SU-DHL-6 (cell line): Measurements from ENCODE around the gene IGF2R.

Experiments used
- H2AFZ ChIP-seq: fragments of 200-600 bp; sonication (generic); 2 replicates; pipeline ENCODE4 v1.6.1; 2014; ENCODE audit warnings: low read depth, mild to moderate bottlenecking, moderate library complexity, mixed read lengths, antibody characterized with exemption, low read length; ENCODE audit not compliant: severe bottlenecking
- H3F3A ChIP-seq: fragments of 200-600 bp; shearing (Covaris generic); 2 replicates; pipeline ENCODE4 v1.6.0; 2016; ENCODE audit warnings: antibody characterized with exemption, mild to moderate bottlenecking; ENCODE audit not compliant: insufficient read depth
- H3K27ac ChIP-seq: fragments of 200-600 bp; sonication (generic); 2 replicates; pipeline ENCODE4 v1.5.1; 2016; ENCODE audit warnings: low read depth, mild to moderate bottlenecking, low read length, moderate library complexity, mixed read lengths
- H3K27me3 ChIP-seq: fragments of 200-600 bp; sonication (generic), shearing (Covaris generic); 2 replicates; pipeline ENCODE4 v1.6.0; 2014; ENCODE audit warnings: mild to moderate bottlenecking, low read length
- H3K36me3 ChIP-seq: fragments of 200-600 bp; sonication (generic); 2 replicates; pipeline ENCODE4 v1.6.1; 2014; ENCODE audit warnings: mild to moderate bottlenecking, low read length, mixed read lengths
- H3K4me2 ChIP-seq: fragments of 300-600, 200-600 bp; shearing (Covaris generic), sonication (generic); 2 replicates; pipeline ENCODE4 v1.6.0; 2014; ENCODE audit warnings: low read length, low read depth, mild to moderate bottlenecking; ENCODE audit not compliant: poor library complexity, severe bottlenecking
- H3K4me3 ChIP-seq: fragments of 200-600 bp; sonication (generic); 2 replicates; pipeline ENCODE4 v1.5.1; 2014; ENCODE audit warnings: antibody characterized with exemption, low read length, mild to moderate bottlenecking, mixed read lengths; ENCODE audit not compliant: insufficient read depth, poor library complexity, severe bottlenecking
- H3K79me2 ChIP-seq: fragments of 200-600 bp; sonication (generic); 2 replicates; pipeline ENCODE4 v1.6.1; 2014; ENCODE audit warnings: mild to moderate bottlenecking, low read length, moderate library complexity; ENCODE audit not compliant: insufficient read depth
- H3K9ac ChIP-seq: fragments of 200-600 bp; sonication (generic); 2 replicates; pipeline ENCODE4 v1.7.0; 2014; ENCODE audit warnings: mild to moderate bottlenecking, low read length
- H3K9me2 ChIP-seq: fragments of 200-600 bp; sonication (generic); replicated peaks from 2 replicates; pipeline ENCODE4 v1.6.1; 2014; ENCODE audit warnings: low read length; ENCODE audit not compliant: insufficient read depth
- H3K9me3 ChIP-seq: fragments of 200-600 bp; sonication (generic); 2 replicates; pipeline ENCODE4 v1.6.1; 2014; ENCODE audit warnings: low read length, mixed read lengths; ENCODE audit not compliant: insufficient read depth
- H4K20me1 ChIP-seq: fragments of 200-600 bp; sonication (generic); 2 replicates; pipeline ENCODE4 v1.6.1; 2014; ENCODE audit warnings: low read depth, mild to moderate bottlenecking, antibody characterized with exemption, low read length, moderate library complexity, mixed read lengths
- EZH2phosphoT487 ChIP-seq: fragments of 200-600 bp; sonication (generic), shearing (Covaris generic); conservative IDR thresholded peaks from 2 replicates; pipeline ENCODE4 v1.6.1; 2018; ENCODE audit warnings: mild to moderate bottlenecking, antibody characterized with exemption, low read length, moderate library complexity, mixed read lengths
- TF ChIP-seq, protein P1 (sequence below): fragments of 200-600 bp; sonication (generic); IDR thresholded peaks from one replicate; pipeline ENCODE4 v1.5.1; 2017; ENCODE audit warnings: antibody characterized with exemption, mild to moderate bottlenecking, low read length, moderate library complexity; ENCODE audit not compliant: insufficient read depth, poor library complexity, severe bottlenecking

Gene IGF2R

GRCh38 chr6:160116411-160116810 is 147.5 kb downstream of the IGF2R start:
- H3K36me3 ChIP-seq = no peaks in the 10 kb centered on the region
- H2AFZ ChIP-seq = no peak overlapping the region
- H3K9me2 ChIP-seq = no peaks in the 10 kb centered on the region
- no peak overlapping the region for H3K4me2 ChIP-seq
- TF ChIP-seq EZH2phosphoT487 = no peak
- TF ChIP-seq, protein P1, sequence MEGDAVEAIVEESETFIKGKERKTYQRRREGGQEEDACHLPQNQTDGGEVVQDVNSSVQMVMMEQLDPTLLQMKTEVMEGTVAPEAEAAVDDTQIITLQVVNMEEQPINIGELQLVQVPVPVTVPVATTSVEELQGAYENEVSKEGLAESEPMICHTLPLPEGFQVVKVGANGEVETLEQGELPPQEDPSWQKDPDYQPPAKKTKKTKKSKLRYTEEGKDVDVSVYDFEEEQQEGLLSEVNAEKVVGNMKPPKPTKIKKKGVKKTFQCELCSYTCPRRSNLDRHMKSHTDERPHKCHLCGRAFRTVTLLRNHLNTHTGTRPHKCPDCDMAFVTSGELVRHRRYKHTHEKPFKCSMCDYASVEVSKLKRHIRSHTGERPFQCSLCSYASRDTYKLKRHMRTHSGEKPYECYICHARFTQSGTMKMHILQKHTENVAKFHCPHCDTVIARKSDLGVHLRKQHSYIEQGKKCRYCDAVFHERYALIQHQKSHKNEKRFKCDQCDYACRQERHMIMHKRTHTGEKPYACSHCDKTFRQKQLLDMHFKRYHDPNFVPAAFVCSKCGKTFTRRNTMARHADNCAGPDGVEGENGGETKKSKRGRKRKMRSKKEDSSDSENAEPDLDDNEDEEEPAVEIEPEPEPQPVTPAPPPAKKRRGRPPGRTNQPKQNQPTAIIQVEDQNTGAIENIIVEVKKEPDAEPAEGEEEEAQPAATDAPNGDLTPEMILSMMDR = no peak
- peaks cover 13% of the 10 kb centered on the region; the same call in 1 of the 2 replicates for H3K9me3 ChIP-seq
- no peak overlapping the region for H3K4me3 ChIP-seq
- no peaks in the 10 kb centered on the region for H4K20me1 ChIP-seq
- H3K27ac ChIP-seq = no peak overlapping the region
- no peaks in the 10 kb centered on the region for H3F3A ChIP-seq
- H3K9ac ChIP-seq = no peak overlapping the region
- no peaks in the 10 kb centered on the region for H3K27me3 ChIP-seq
- H3K79me2 ChIP-seq = no peaks in the 10 kb centered on the region

DNA sequence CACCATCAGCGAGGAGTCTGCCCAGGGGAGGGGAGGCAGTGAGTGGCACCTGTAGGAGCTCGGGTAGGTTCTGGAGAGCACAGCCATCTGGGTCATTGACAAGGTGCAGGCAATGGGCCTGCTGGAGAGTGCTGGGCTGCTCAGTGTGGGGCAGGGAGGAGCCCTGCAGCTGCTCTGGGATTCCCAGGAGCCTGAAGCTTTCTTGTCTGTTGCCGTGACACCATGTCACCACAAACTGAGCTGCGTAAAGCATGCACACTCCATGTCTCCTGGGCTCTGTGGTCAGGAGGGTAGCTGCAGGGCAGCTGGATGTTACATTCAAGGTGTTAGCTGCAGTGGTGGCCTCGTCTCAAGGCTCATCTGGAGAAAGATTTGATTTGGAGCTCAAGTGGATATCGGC is 148.3 kb downstream of the IGF2R start:
- Histone ChIP-seq H3K9me2 (no peaks in the 10 kb centered on the region), H3K9me3 (peaks cover 13% of the 10 kb centered on the region; the same call in 1 of the 2 replicates), H3K4me3 (no peak overlapping the region), H3F3A (no peaks in the 10 kb centered on the region), H3K4me2 (no peak overlapping the region), H3K27me3 (no peaks in the 10 kb centered on the region), H3K79me2 (no peaks in the 10 kb centered on the region), H3K27ac (no peak overlapping the region), H4K20me1 (no peaks in the 10 kb centered on the region), H3K36me3 (no peaks in the 10 kb centered on the region), H2AFZ (no peak overlapping the region), H3K9ac (no peak overlapping the region)
- no peak for TF ChIP-seq EZH2phosphoT487
- TF ChIP-seq, protein P1 = no peak

- no peaks in the 10 kb centered on the region for H3K79me2 ChIP-seq
- H3K4me2 ChIP-seq = no peak overlapping the region
- H3K36me3 ChIP-seq = no peaks in the 10 kb centered on the region
- no peaks in the 10 kb centered on the region for H3F3A ChIP-seq
- no peak overlapping the region for H2AFZ ChIP-seq
- H3K27ac ChIP-seq = no peak overlapping the region
- peaks cover 13% of the 10 kb centered on the region; the same call in 1 of the 2 replicates for H3K9me3 ChIP-seq
- H3K27me3 ChIP-seq = no peaks in the 10 kb centered on the region
- H3K9me2 ChIP-seq = no peaks in the 10 kb centered on the region
- H4K20me1 ChIP-seq = no peaks in the 10 kb centered on the region
- H3K9ac ChIP-seq = no peak overlapping the region
- TF ChIP-seq EZH2phosphoT487 = no peak
- TF ChIP-seq, protein P1 = no peak
- H3K4me3 ChIP-seq = no peak overlapping the region
These were observed 149.8 kb downstream of the IGF2R start for GRCh38 chr6:160118620-160119229.
